Activated T-cell treated with anti-CD3 and anti-CD28 coated beads for 4 hours (primary cell): ENCODE data around the gene NAMPT.

Experiments used
- DNase-seq: peaks from one replicate; pipeline ENCODE4 v3.0.0-alpha.2; 2020

The NAMPT gene

DNA sequence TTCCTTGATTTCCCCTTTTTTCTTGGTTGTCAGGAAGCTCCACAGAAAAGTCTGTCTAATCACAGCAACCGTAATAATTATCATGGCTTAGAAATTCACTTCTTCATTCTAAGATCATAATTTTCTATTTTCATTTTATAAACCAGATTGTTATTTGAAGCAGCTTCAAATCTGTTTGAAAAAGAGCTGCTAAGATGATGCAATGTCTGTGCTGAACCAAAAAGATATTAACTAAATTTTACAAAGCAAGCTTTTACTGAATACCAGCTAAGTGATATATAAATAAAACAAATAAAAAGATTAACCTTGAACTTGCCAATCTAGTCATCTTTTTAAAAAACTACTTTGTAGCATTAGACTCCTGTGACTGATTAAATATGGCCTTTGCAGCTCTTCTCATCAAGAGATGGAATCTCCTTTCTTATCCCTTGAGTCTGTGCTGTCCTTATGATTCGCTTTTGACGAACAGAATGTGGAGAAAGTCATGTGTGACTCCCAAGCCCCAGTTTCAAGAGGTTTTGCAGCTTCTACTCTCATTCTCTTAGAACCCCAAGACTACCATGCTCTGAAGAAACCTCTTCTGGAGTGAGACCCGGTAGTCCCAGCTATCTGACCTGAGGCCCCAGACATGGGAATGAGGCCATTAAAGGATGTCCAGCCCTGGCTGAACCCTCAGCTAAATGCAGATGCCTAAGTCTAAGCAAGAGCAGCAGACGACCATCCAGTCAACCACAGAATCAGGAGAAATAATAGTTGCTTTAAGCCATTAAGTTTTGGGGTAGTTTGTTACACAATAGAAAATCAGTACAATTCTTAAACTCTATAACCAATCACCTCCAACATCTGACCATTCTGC is 14.4 kb downstream of the NAMPT start:
- no peak for DNase-seq

GRCh38 chr7:106269254-106269961 is 15.4 kb downstream of the NAMPT start:
- DNase-seq = no peak

GRCh38 chr7:106265133-106265532 is 19.6 kb downstream of the NAMPT start:
- no peak for DNase-seq

- DNase-seq = no peak
Measured at GRCh38 chr7:106262221-106262881, 22.4 kb downstream of the NAMPT start.

- DNase-seq = no peak
Measured at GRCh38 chr7:106260136-106260561, 24.6 kb downstream of the NAMPT start.

GRCh38 chr7:106258789-106259188 is 26.0 kb downstream of the NAMPT start:
- no peak for DNase-seq

DNA sequence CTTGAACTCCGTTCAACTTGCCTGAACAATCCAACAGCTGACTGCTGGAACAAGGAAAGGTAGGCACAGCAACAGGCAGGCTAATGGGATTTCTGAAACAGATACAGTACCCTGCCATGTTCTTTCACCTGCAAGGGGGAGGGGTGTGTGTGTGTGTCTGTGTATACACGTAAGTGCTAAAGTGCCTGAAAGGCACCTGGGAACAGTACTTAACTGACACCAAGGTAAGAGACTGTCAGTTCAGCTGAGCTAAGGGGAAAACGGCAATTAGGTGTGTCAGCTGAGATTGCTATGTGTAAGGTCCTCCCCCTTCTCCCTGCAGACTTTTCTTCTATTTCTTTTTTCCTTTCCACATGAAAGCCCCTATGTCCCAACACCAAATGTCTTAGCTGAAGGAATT is 27.0 kb downstream of the NAMPT start:
- DNase-seq = no peak

DNA sequence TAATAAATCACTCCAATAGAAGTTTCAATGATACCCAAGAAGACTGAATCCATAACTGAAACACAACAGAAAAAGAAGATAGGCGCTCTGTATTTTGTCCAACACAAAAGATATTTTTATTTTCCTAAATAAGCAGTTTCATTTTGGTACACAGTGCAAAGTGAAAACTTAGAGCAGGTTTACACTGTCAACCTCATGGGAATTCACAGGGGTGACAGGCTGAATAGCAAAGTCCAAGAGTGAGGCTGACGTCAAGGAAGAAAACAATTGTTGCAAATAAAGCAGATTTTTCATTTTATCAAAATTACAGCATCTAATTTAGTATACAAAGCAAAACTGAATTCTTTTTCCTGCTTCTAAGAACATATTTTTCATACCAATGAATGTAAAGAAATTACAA is 28.6 kb downstream of the NAMPT start:
- DNase-seq = no peak

GRCh38 chr7:106255246-106255645 is 29.5 kb downstream of the NAMPT start:
- DNase-seq = no peak

DNA sequence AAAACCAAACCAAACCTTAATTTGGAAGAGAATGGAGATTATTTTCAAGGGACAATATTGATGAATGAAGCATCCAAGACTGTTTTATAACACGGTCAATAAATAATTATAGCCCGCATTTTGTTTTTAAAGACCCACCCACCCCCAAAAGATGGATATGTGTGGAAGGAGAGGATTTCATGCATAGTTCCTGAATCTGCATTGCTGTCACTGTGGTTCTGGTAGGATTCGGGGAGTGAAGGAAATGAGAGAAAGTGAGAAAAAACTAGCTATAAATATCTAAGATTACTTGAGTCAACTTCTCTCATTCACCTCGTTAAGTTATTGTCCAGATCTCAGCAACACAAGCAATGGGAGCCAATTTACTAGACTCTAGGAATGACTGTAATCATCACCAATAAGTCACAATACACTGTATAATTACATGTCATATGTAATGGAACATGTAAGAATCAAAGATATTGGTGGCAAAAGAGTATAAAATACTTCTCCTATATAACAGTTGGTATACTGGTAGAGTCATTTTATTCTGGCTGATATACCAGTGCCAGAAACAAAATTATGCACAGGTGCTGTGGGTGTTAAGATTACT is 30.2 kb downstream of the NAMPT start:
- no peak for DNase-seq

GRCh38 chr7:106252568-106252967 is 32.2 kb downstream of the NAMPT start:
- DNase-seq = no peak

GRCh38 chr7:106249488-106249887 is 35.3 kb downstream of the NAMPT start:
- no peak for DNase-seq

DNA sequence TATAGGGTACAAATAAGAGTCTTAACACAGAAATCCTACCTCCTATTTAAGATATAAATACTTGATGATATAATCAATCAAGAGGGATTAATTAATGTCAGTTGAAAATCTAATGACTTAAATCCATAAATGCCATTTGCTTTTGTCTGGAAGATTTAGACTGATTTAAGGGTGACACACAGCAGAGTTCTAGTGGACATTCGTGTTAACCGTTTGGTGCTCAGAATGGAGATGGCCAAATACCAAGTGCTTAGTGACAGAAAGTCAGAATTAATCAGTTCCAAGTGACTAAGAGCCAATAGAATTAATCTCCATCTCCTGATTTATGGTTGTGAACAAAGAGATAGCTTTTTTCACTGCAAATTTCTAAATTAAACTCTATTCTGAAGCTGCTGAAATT is 36.2 kb downstream of the NAMPT start:
- no peak for DNase-seq

- no peak for DNase-seq
Measured at GRCh38 chr7:106247841-106248240, 36.9 kb downstream of the NAMPT start.

DNA sequence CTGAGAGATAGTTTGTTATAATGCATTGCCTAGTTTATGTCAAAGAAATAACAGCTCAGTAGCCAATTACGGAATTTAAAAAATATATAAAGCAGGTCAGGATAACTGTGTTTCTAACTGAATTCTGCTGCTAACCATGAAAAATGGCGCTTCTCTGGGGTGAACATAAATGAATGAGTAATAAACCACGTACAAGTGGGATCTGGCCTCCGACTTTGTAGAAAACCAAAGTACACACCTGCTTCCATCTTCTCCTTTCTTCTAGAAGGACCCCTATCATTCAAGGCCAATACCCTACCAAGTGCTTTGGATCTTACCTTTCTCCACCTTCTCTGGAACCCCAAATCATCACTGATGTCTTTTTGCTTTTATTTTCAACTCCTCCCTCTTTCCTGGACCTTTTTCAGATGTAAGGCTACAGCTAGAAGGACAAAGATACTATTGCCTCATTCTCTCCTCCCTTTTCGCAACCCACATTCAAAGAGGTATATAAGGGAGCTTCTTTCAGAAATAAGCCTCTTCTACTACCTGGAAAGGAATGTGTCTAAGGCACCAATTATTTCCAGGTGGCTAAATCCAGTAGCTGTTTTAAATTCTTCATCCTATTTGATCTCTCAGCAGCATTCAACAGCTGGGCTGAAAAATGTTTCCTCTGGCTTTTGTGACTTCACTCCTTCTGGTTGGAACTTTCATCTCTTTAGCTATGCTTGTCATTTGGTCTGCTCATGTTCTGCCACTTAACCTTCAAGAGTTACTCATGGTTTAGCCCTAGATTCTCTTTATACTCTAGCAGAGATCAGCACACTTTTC is 37.7 kb downstream of the NAMPT start:
- no peak for DNase-seq

GRCh38 chr7:106243893-106244292 is 40.9 kb downstream of the NAMPT start:
- no peak for DNase-seq

- no peak for DNase-seq
Measured at GRCh38 chr7:106239406-106239805, 45.4 kb downstream of the NAMPT start.

DNA sequence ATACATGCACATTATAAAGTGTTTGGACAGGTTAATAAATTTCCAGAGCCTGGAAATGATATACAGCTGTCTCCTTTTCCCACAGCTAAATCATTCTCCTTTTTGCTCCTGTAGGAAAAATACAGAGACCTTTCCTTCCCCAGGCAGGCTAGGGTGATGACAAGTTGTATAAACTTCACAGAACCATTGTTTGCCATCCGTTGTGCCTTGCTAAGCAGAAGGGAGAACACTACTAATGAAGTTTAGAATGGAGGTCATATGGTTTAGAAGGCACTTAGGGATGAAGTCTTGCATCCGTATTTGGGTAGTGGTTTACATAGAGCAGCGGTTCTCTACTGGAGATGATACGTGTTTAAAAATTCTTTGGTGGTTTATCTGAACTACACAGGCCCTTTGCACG is 46.0 kb downstream of the NAMPT start:
- DNase-seq = no peak

- no peak for DNase-seq
Measured at GRCh38 chr7:106236065-106236464, 48.7 kb downstream of the NAMPT start.

GRCh38 chr7:106234425-106234824 is 50.4 kb downstream of the NAMPT start:
- DNase-seq = no peak

GRCh38 chr7:106231856-106232490 is 52.8 kb downstream of the NAMPT start:
- DNase-seq = no peak

DNA sequence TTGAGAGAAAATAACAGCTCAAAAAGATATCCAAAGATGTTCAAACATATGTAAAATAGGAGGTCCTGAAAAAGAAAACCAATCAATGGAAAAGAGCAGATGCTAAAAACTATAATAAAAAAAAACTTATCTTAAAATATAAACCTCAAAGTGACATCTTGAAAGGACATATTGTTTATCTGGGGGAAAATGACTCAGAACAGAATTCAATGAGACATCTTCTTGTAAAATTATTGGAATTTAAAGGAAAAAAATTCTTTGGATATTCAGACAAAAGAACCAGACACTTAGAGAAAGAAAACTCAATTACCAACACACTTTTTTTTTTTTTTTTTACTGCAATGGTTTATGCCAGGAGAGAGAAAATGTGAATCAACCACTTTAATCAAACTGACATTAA is 58.9 kb downstream of the NAMPT start:
- DNase-seq = no peak
